HepG2 (cell line): Measurements from ENCODE around the gene ATN1. TPM values are rescaled to one million over a fixed set of nuclear protein-coding genes. Genes with fewer than 3 reads are reported as not detected.

Experiments
- CHD2 ChIP-seq: IDR thresholded peaks from 2 replicates; pipeline ENCODE4 v1.6.1; 2011; ENCODE audit warnings: low read depth, low read length, improper control_type of control experiment
- KLF12 ChIP-seq: sonication (generic); formaldehyde crosslinking; IDR thresholded peaks from 2 replicates; pipeline ENCODE4 v1.4.0; 2020; ENCODE audit warnings: missing genetic modification reagents, borderline replicate concordance
- KLF13 ChIP-seq: sonication (generic); formaldehyde crosslinking; IDR thresholded peaks from 2 replicates; pipeline ENCODE4 v1.4.0; 2020; ENCODE audit warnings: mild to moderate bottlenecking, missing genetic modification reagents
- MAFG ChIP-seq: sonication (generic); formaldehyde crosslinking; IDR thresholded peaks from 2 replicates; pipeline ENCODE4 v1.5.1; 2020; ENCODE audit warnings: mild to moderate bottlenecking, missing genetic modification reagents
- MED1 ChIP-seq: sonication (generic); formaldehyde crosslinking; IDR thresholded peaks from 2 replicates; pipeline ENCODE4 v1.4.0; 2020; ENCODE audit warnings: missing genetic modification reagents
- RFXANK ChIP-seq: IDR thresholded peaks from 2 replicates; pipeline ENCODE4 v1.6.1; 2016
- TFAP4 ChIP-seq: sonication (generic); IDR thresholded peaks from 2 replicates; pipeline ENCODE4 v1.6.1; 2016; ENCODE audit warnings: low read depth, borderline replicate concordance
- XBP1 ChIP-seq: sonication (generic); formaldehyde crosslinking; IDR thresholded peaks from 2 replicates; pipeline ENCODE4 v1.5.0; 2020; ENCODE audit warnings: missing genetic modification reagents
- ZFP62 ChIP-seq: sonication (generic); formaldehyde crosslinking; IDR thresholded peaks from 2 replicates; pipeline ENCODE4 v1.4.0; 2020; ENCODE audit warnings: missing genetic modification reagents
- ZNF232 ChIP-seq: sonication (generic); formaldehyde crosslinking; IDR thresholded peaks from 2 replicates; pipeline ENCODE4 v1.4.0; 2020; ENCODE audit warnings: missing genetic modification reagents, borderline replicate concordance
- ZNF530 ChIP-seq: sonication (generic); formaldehyde crosslinking; IDR thresholded peaks from 2 replicates; pipeline ENCODE4 v1.5.0; 2020; ENCODE audit warnings: low read depth, mild to moderate bottlenecking, missing genetic modification reagents
- ZNF687 ChIP-seq: sonication (generic); formaldehyde crosslinking; IDR thresholded peaks from 2 replicates; pipeline ENCODE4 v1.5.1; 2020; ENCODE audit warnings: mild to moderate bottlenecking, missing genetic modification reagents, moderate library complexity
- ZUFSP ChIP-seq: sonication (generic); formaldehyde crosslinking; IDR thresholded peaks from 2 replicates; pipeline ENCODE4 v1.9.0; 2021; ENCODE audit warnings: missing genetic modification reagents, mild to moderate bottlenecking, borderline replicate concordance
- polyA plus RNA-seq, 8 experiments: library from polyadenylated mRNA; depleted of rRNA in 3 of 8; stranded (reverse) in 7 of 8; unstranded in 1 of 8; fragments of >200 nt; fragmentation: Illumina TruSeq in 4 of 8; extraction: Trizol in 4 of 8; gene quantifications; 2 replicates each; pipeline versions ENCODE4 v1.2.1 to v1.2.3, GENCODE V29; 2011 to 2016; ENCODE audit warnings: low read depth in 4 of 8, missing spikeins in 1 of 8, mixed read lengths in 1 of 8; ENCODE audit not compliant: insufficient read depth in 1 of 8
- total RNA-seq, 5 experiments: library from RNA; depleted of rRNA; stranded (reverse); fragments of >200 nt; fragmentation: Illumina TruSeq; extraction: Trizol; gene quantifications; 2 replicates each; pipeline ENCODE4 v1.2.3, GENCODE V29; 2016; ENCODE audit warnings: low read depth in 1 of 5
- TF ChIP-seq, protein P1 (sequence below): sonication (generic); formaldehyde crosslinking; IDR thresholded peaks from 2 replicates; pipeline ENCODE4 v1.8.1; 2023; ENCODE audit warnings: mild to moderate bottlenecking, moderate library complexity, missing genetic modification reagents
- TF ChIP-seq, protein P2 (sequence below): IDR thresholded peaks from 2 replicates; pipeline ENCODE4 v1.6.1; 2016; ENCODE audit warnings: low read depth, missing genetic modification reagents, missing compliant biosample characterization

ATN1 gene
- total and polyA plus RNA-seq, 2 of the 13 experiments (the other 11 are each of a cell fraction or from before 2014, with no cell fraction given) = 2.1 to 8.6 TPM

GRCh38 chr12:6904280-6905276 is 23.2 kb upstream of the ATN1 start, which contains the start of gene LRRC23 (continued):
- TF ChIP-seq, protein P1, sequence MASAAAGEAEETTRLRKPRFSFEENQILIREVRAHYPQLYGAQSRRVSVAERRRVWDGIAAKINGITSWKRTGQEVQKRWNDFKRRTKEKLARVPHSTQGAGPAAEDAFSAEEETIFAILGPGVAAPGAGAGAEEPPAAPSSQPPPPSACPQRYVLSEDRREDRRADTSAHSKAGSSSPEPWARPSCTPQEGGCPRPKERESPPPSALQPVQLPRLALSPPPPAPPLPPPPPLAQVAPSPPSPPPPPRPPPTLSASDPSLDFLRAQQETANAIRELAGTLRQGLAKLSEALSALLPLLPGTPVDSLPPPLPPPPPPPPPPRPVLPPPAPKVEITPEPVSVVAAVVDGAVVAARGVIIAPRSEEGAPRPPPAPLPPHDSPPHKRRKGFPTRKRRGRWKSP (CRISPR knock-in tag) = peak; percentile 92
- TF ChIP-seq RFXANK (CRISPR knock-in tag) (no peak), KLF13 (CRISPR knock-in tag) (no peak), TFAP4 (no peak), MED1 (CRISPR knock-in tag) (peak; percentile 32; the same call in 1 of the 2 replicates), XBP1 (CRISPR knock-in tag) (no peak), CHD2 (no peak), ZNF687 (peak; percentile 73), KLF12 (CRISPR knock-in tag) (no peak), ZUFSP (CRISPR knock-in tag) (no peak), ZFP62 (CRISPR knock-in tag) (no peak), MAFG (CRISPR knock-in tag) (no peak), ZNF530 (CRISPR knock-in tag) (no peak), ZNF232 (CRISPR knock-in tag) (no peak)
- TF ChIP-seq, protein P2, sequence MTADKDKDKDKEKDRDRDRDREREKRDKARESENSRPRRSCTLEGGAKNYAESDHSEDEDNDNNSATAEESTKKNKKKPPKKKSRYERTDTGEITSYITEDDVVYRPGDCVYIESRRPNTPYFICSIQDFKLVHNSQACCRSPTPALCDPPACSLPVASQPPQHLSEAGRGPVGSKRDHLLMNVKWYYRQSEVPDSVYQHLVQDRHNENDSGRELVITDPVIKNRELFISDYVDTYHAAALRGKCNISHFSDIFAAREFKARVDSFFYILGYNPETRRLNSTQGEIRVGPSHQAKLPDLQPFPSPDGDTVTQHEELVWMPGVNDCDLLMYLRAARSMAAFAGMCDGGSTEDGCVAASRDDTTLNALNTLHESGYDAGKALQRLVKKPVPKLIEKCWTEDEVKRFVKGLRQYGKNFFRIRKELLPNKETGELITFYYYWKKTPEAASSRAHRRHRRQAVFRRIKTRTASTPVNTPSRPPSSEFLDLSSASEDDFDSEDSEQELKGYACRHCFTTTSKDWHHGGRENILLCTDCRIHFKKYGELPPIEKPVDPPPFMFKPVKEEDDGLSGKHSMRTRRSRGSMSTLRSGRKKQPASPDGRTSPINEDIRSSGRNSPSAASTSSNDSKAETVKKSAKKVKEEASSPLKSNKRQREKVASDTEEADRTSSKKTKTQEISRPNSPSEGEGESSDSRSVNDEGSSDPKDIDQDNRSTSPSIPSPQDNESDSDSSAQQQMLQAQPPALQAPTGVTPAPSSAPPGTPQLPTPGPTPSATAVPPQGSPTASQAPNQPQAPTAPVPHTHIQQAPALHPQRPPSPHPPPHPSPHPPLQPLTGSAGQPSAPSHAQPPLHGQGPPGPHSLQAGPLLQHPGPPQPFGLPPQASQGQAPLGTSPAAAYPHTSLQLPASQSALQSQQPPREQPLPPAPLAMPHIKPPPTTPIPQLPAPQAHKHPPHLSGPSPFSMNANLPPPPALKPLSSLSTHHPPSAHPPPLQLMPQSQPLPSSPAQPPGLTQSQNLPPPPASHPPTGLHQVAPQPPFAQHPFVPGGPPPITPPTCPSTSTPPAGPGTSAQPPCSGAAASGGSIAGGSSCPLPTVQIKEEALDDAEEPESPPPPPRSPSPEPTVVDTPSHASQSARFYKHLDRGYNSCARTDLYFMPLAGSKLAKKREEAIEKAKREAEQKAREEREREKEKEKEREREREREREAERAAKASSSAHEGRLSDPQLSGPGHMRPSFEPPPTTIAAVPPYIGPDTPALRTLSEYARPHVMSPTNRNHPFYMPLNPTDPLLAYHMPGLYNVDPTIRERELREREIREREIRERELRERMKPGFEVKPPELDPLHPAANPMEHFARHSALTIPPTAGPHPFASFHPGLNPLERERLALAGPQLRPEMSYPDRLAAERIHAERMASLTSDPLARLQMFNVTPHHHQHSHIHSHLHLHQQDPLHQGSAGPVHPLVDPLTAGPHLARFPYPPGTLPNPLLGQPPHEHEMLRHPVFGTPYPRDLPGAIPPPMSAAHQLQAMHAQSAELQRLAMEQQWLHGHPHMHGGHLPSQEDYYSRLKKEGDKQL (CRISPR knock-in tag) = no peak
